ENCODE results near the gene NCKAP5L.

The NCKAP5L gene

GRCh38 chr12:49865782-49866135, 37.5 kb upstream of the NCKAP5L start:
- no peaks in the 10 kb centered on the region for H3K4me1 ChIP-seq (ENCODE audit: low read length)
- no peaks in the 10 kb centered on the region for H3K9me2 ChIP-seq (replicated peaks; ENCODE audit: insufficient read depth, low read length)
- DNase-seq: no peak
- no peaks in the 10 kb centered on the region for H3F3A ChIP-seq (ENCODE audit: insufficient read depth, low read length)
- H2AFZ ChIP-seq (ENCODE audit: low read length): no peak overlapping the region
- no peak overlapping the region for H3K4me2 ChIP-seq (ENCODE audit: low read depth, low read length)
- no peak overlapping the region for H3K27ac ChIP-seq (ENCODE audit: low read length)
- H3K79me2 ChIP-seq (ENCODE audit: low read length): no peaks in the 10 kb centered on the region
- H3K4me3 ChIP-seq (ENCODE audit: low read length): no peak overlapping the region
- no peak overlapping the region for H3K9ac ChIP-seq (ENCODE audit: low read length)
- H4K20me1 ChIP-seq (ENCODE audit: insufficient read depth, low read length): no peaks in the 10 kb centered on the region
- no peaks in the 10 kb centered on the region for H3K36me3 ChIP-seq (replicated peaks; ENCODE audit: insufficient read depth, low read length)
- no peaks in the 10 kb centered on the region; the same call in 1 of the 2 replicates for H3K27me3 ChIP-seq (replicated peaks; ENCODE audit: insufficient read depth, low read length)
- no peaks in the 10 kb centered on the region for H3K9me3 ChIP-seq (replicated peaks; ENCODE audit: insufficient read depth, low read length)
- TF ChIP-seq EZH2 (optimal IDR thresholded peaks at IDR 0.05; ENCODE audit: low read depth, low read length): no peak
- TF ChIP-seq CTCF (IDR thresholded peaks at IDR 0.05; ENCODE audit: low read length): no peak
- no peak for TF ChIP-seq EZH2phosphoT487 (IDR thresholded peaks at IDR 0.05; ENCODE audit: low read length)

- no peaks in the 10 kb centered on the region for H3K9me2 ChIP-seq (replicated peaks; ENCODE audit: insufficient read depth, low read length)
- no peaks in the 10 kb centered on the region for H3K4me1 ChIP-seq (ENCODE audit: low read length)
- no peaks in the 10 kb centered on the region for H3K9me3 ChIP-seq (replicated peaks; ENCODE audit: insufficient read depth, low read length)
- no peak overlapping the region for H3K4me3 ChIP-seq (ENCODE audit: low read length)
- H3K9ac ChIP-seq (ENCODE audit: low read length): no peak overlapping the region
- no peaks in the 10 kb centered on the region for H3F3A ChIP-seq (ENCODE audit: insufficient read depth, low read length)
- H3K4me2 ChIP-seq (ENCODE audit: low read depth, low read length): no peak overlapping the region
- no peak overlapping the region for H2AFZ ChIP-seq (ENCODE audit: low read length)
- DNase-seq: no peak
- H3K36me3 ChIP-seq (replicated peaks; ENCODE audit: insufficient read depth, low read length): no peaks in the 10 kb centered on the region
- TF ChIP-seq EZH2 (optimal IDR thresholded peaks at IDR 0.05; ENCODE audit: low read depth, low read length) (no peak), EZH2phosphoT487 (IDR thresholded peaks at IDR 0.05; ENCODE audit: low read length) (no peak), CTCF (IDR thresholded peaks at IDR 0.05; ENCODE audit: low read length) (no peak)
- H4K20me1 ChIP-seq (ENCODE audit: insufficient read depth, low read length): no peaks in the 10 kb centered on the region
- H3K27me3 ChIP-seq (replicated peaks; ENCODE audit: insufficient read depth, low read length): no peaks in the 10 kb centered on the region; the same call in 1 of the 2 replicates
- no peaks in the 10 kb centered on the region for H3K79me2 ChIP-seq (ENCODE audit: low read length)
- H3K27ac ChIP-seq (ENCODE audit: low read length): no peak overlapping the region
These were observed 37.0 kb upstream of the NCKAP5L start for GRCh38 chr12:49865109-49865781.

- no peaks in the 10 kb centered on the region; the same call in 1 of the 2 replicates for H3K27me3 ChIP-seq (replicated peaks; ENCODE audit: insufficient read depth, low read length)
- H3K4me1 ChIP-seq (ENCODE audit: low read length): no peaks in the 10 kb centered on the region
- H2AFZ ChIP-seq (ENCODE audit: low read length): no peak overlapping the region
These were observed 36.5 kb upstream of the NCKAP5L start for GRCh38 chr12:49864798-49865090.

More at GRCh38 chr12:49864798-49865090, 36.5 kb upstream of the NCKAP5L start:
- Histone ChIP-seq H3K4me2 (ENCODE audit: low read depth, low read length) (no peak overlapping the region), H3K9ac (ENCODE audit: low read length) (no peak overlapping the region), H3K27ac (ENCODE audit: low read length) (no peak overlapping the region), H3K9me2 (replicated peaks; ENCODE audit: insufficient read depth, low read length) (no peaks in the 10 kb centered on the region), H3K36me3 (replicated peaks; ENCODE audit: insufficient read depth, low read length) (no peaks in the 10 kb centered on the region), H3K9me3 (replicated peaks; ENCODE audit: insufficient read depth, low read length) (no peaks in the 10 kb centered on the region), H3K4me3 (ENCODE audit: low read length) (no peak overlapping the region), H3F3A (ENCODE audit: insufficient read depth, low read length) (no peaks in the 10 kb centered on the region), H4K20me1 (ENCODE audit: insufficient read depth, low read length) (no peaks in the 10 kb centered on the region), H3K79me2 (ENCODE audit: low read length) (no peaks in the 10 kb centered on the region)
- no peak for DNase-seq
- TF ChIP-seq EZH2 (optimal IDR thresholded peaks at IDR 0.05; ENCODE audit: low read depth, low read length): no peak
- no peak for TF ChIP-seq CTCF (IDR thresholded peaks at IDR 0.05; ENCODE audit: low read length)
- TF ChIP-seq EZH2phosphoT487 (IDR thresholded peaks at IDR 0.05; ENCODE audit: low read length): no peak

Data from MM.1S (cell line).